Tibial nerve (tissue), 4 donors: Measurements from ENCODE around the gene TTC17. TPM values are rescaled to one million over a fixed set of nuclear protein-coding genes. Genes with fewer than 3 reads are reported as not detected.

ENCODE experiments used
- DNase-seq, 2 donors: peaks; one replicate each; pipeline ENCODE4 v3.0.0-alpha.2; 2019; ENCODE audit warnings: low spot score in 2 of 2
- H3K27ac ChIP-seq, 4 donors: fragments of 200-600 bp; sonication (generic) in 3 of 4; one replicate each; pipeline ENCODE4 v1.5.1; 2017 to 2019; ENCODE audit warnings: mild to moderate bottlenecking in 1 of 4
- H3K27me3 ChIP-seq, 2 donors: fragments of 200-600 bp; sonication (generic) in 1 of 2; one replicate each; pipeline versions ENCODE4 v1.5.1 to v1.6.0; 2017 to 2019
- H3K36me3 ChIP-seq, 3 donors: fragments of 200-600 bp; sonication (generic); one replicate each; pipeline ENCODE4 v1.5.1; 2018 to 2019
- H3K4me1 ChIP-seq, 4 donors: fragments of 200-600 bp; sonication (generic) in 3 of 4; one replicate each; pipeline ENCODE4 v1.5.1; 2017 to 2019
- H3K4me3 ChIP-seq, 4 donors: fragments of 200-600 bp; sonication (generic) in 3 of 4; one replicate each; pipeline ENCODE4 v1.5.1; 2017 to 2019; ENCODE audit warnings: mild to moderate bottlenecking in 1 of 4, moderate library complexity in 1 of 4
- H3K9me3 ChIP-seq, 4 donors: fragments of 200-600 bp; sonication (generic) in 3 of 4; one replicate each; pipeline ENCODE4 v1.5.1; 2017 to 2019
- EP300 ChIP-seq, 2 donors: sonication (generic); formaldehyde crosslinking; IDR thresholded peaks; one replicate each; pipeline ENCODE4 v1.6.1; 2017; ENCODE audit warnings: antibody characterized with exemption in 2 of 2, mild to moderate bottlenecking in 1 of 2
- POLR2A ChIP-seq, 2 donors: fragments of 450-650 bp; IDR thresholded peaks; one replicate each; pipeline ENCODE4 v1.6.1; 2017; ENCODE audit warnings: antibody characterized with exemption in 2 of 2, mild to moderate bottlenecking in 2 of 2, moderate library complexity in 2 of 2
- WGBS, 2 donors: methylation state at CpG; one replicate each; pipeline ENCODE4 v1.1.5; 2018; 5-methylcytosine and 5-hydroxymethylcytosine counted together
- total RNA-seq, 4 donors: library from RNA; depleted of rRNA; stranded (reverse); fragments of >200 nt; gene quantifications; one replicate each; pipeline ENCODE4 v1.1.0, GENCODE V29; 2016
- TF ChIP-seq, protein P1 (sequence below), 5 experiments: fragments of 200-600 bp in 3 of 5; fragments of 450-650 bp in 2 of 5; sonication (generic) in 3 of 5; IDR thresholded peaks; one replicate each; pipeline ENCODE4 v1.5.1; 2016 to 2019; ENCODE audit warnings: antibody characterized with exemption in 5 of 5, mild to moderate bottlenecking in 3 of 5, moderate library complexity in 2 of 5

Gene TTC17
- total RNA-seq, 4 donors from 2014 or later = 117 to 128 (median 123) TPM

DNA sequence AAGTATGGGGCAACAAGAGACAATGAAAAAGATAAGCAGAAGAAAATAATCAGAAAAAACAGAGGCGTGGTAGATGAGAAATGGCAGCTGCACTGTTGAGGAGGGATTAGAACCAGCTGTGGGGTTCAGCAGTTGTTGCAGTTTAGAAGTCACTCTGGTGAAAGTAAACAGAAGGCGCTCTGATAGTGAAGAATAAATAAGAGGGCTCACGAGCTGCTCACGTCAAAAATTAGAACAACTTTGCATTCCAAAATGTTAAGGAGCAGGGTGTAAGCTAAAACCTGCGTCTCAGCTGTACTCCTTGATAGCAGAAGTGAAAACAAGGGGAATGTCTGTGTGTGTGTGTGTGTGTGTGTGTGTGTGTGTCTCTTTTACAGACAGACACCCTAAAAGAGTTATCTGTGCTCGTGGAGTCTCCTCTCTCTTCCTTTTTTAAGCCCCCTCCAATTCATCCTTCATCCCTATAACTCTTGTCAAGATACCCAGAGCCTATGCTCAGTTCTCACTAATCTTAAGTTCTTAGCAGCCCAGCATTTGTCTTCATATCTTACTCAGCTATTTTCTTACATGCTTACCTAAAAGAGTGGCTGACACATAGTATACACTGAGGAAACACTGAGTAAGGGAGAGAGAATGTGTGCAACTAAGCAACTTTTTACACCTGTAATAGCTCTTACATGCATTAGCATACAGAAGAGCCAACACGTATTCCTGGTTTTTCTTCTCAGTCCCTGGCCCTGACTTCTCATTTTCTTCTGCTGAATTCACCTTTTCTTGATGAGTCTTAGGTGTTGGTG lies 8.9 kb downstream of the TTC17 start:
- no peak for DNase-seq
- Histone ChIP-seq H3K36me3 (peaks cover 0 to 47% (median 0%) of the 10 kb centered on the region in 3 donors), H3K4me1 (peaks cover 0 to 7% (median 0%) of the 10 kb centered on the region in 4 donors), H3K27ac (no peak overlapping the region), H3K4me3 (no peak overlapping the region), H3K27me3 (no peaks in the 10 kb centered on the region), H3K9me3 (no peaks in the 10 kb centered on the region)
- no peak for TF ChIP-seq EP300 (IDR thresholded peaks at IDR 0.05)
- no peak for TF ChIP-seq POLR2A (IDR thresholded peaks at IDR 0.05)
- TF ChIP-seq, protein P1, sequence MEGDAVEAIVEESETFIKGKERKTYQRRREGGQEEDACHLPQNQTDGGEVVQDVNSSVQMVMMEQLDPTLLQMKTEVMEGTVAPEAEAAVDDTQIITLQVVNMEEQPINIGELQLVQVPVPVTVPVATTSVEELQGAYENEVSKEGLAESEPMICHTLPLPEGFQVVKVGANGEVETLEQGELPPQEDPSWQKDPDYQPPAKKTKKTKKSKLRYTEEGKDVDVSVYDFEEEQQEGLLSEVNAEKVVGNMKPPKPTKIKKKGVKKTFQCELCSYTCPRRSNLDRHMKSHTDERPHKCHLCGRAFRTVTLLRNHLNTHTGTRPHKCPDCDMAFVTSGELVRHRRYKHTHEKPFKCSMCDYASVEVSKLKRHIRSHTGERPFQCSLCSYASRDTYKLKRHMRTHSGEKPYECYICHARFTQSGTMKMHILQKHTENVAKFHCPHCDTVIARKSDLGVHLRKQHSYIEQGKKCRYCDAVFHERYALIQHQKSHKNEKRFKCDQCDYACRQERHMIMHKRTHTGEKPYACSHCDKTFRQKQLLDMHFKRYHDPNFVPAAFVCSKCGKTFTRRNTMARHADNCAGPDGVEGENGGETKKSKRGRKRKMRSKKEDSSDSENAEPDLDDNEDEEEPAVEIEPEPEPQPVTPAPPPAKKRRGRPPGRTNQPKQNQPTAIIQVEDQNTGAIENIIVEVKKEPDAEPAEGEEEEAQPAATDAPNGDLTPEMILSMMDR (IDR thresholded peaks at IDR 0.05) = no peak
- WGBS, 2 donors = 67 to 81% methylated on average over 7 of the region's 7 CpGs

DNA sequence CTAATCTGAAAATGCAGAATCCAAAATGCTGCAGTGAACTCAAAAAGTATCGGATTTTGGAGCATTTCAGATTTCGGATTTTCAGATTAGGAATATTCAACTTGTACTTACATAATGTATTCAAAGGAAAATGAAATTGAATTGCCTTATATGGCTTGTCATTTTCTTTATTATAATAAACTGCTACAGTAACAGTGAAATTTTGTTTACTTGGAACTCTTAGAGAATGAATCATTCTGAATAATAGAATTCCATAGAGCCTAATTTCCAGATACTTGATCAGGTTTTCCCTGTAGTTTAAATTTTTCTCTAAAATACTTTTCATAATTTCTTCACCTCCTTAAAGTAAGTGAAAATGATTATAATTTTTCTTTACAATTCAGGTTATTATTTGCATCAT lies 17.3 kb downstream of the TTC17 start:
- DNase-seq = no peak
- Histone ChIP-seq H3K36me3 (peaks cover 0 to 24% (median 0%) of the 10 kb centered on the region in 3 donors), H3K27ac (no peak overlapping the region), H3K4me3 (no peak overlapping the region), H3K4me1 (peaks cover 0 to 7% (median 0%) of the 10 kb centered on the region in 4 donors), H3K27me3 (no peaks in the 10 kb centered on the region), H3K9me3 (no peaks in the 10 kb centered on the region)
- 93 to 96% methylated on average over 2 of the region's 2 CpGs for WGBS, 2 donors
- TF ChIP-seq POLR2A (IDR thresholded peaks at IDR 0.05) (no peak), EP300 (IDR thresholded peaks at IDR 0.05) (no peak)
- TF ChIP-seq, protein P1 (IDR thresholded peaks at IDR 0.05) = no peak

GRCh38 chr11:43376594-43376993 lies 17.9 kb downstream of the TTC17 start:
- no peak for DNase-seq
- Histone ChIP-seq H3K4me3 (no peak overlapping the region), H3K27ac (no peak overlapping the region), H3K36me3 (peaks cover 0 to 23% (median 0%) of the 10 kb centered on the region in 3 donors), H3K9me3 (no peaks in the 10 kb centered on the region), H3K4me1 (peaks cover 0 to 7% (median 0%) of the 10 kb centered on the region in 4 donors), H3K27me3 (no peaks in the 10 kb centered on the region)
- no peak for TF ChIP-seq POLR2A (IDR thresholded peaks at IDR 0.05)
- no peak for TF ChIP-seq EP300 (IDR thresholded peaks at IDR 0.05)
- TF ChIP-seq, protein P1 (IDR thresholded peaks at IDR 0.05) = no peak
- WGBS, 2 donors = 71 to 81% methylated on average over 2 of the region's 2 CpGs

DNA sequence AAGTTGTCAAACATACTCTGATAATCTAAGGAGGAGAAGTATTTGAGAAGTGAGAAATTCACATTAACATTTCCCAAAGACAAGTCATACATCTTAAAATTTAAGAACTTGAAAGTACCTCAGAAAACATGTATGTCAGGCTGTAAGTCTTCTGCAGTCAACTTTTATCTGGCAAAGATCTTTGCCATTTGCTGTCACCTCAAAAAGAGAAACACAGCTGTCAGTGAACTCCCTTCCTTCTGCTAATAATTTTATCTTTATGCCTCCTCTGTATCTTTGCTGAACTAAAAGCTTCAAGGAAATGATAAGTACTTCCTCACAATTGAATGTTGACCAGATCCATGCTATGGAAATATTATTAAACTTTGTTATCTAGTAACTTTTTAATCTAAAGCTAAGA lies 18.7 kb downstream of the TTC17 start:
- Histone ChIP-seq H3K4me3 (no peak overlapping the region), H3K27ac (no peak overlapping the region), H3K36me3 (peaks cover 0 to 19% (median 0%) of the 10 kb centered on the region in 3 donors), H3K27me3 (no peaks in the 10 kb centered on the region), H3K9me3 (no peaks in the 10 kb centered on the region), H3K4me1 (peaks cover 0 to 7% (median 0%) of the 10 kb centered on the region in 4 donors)
- DNase-seq = no peak
- TF ChIP-seq, protein P1 (IDR thresholded peaks at IDR 0.05) = no peak
- no peak for TF ChIP-seq POLR2A (IDR thresholded peaks at IDR 0.05)

- Histone ChIP-seq H3K9me3 (no peaks in the 10 kb centered on the region), H3K27me3 (no peaks in the 10 kb centered on the region), H3K27ac (no peak overlapping the region), H3K4me3 (no peak overlapping the region), H3K36me3 (peaks cover 0 to 24% (median 0%) of the 10 kb centered on the region in 3 donors), H3K4me1 (peaks cover 0 to 7% (median 0%) of the 10 kb centered on the region in 4 donors)
- TF ChIP-seq POLR2A (IDR thresholded peaks at IDR 0.05) (no peak), EP300 (IDR thresholded peaks at IDR 0.05) (no peak)
- TF ChIP-seq, protein P1 (IDR thresholded peaks at IDR 0.05) = no peak
- WGBS, 2 donors = 97% methylated on average over 3 of the region's 3 CpGs
- DNase-seq = no peak
Observed at GRCh38 chr11:43378897-43379296, 20.2 kb downstream of the TTC17 start.
